ENCODE data around the gene RIN2. TPM values are rescaled to one million over a fixed set of nuclear protein-coding genes. Genes with fewer than 3 reads are reported as not detected.

The RIN2 gene
- total and polyA plus RNA-seq, 9 of the 15 experiments (the other 6 are each of a cell fraction or from before 2014, with no cell fraction given) = 0.09 TPM; not detected in 8

DNA sequence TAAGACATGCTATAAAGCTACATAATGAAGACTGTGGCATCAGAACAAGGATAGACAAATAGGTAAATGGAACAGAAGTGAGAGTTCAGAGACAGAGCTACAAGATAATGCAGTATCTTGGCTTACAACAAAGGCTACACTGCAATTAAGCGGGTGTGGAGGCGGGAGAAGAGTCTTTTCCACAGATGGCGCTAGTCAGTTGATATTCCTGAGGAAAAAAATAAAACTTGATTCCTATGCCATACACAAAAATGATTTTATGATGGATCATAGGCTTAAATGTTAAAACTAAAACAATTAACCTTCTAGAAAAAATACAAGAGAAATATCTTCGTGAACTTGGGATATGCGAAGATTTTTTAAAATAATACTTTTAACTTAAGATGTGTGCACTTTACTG lies 31.0 kb downstream of the RIN2 start:
- Histone ChIP-seq H3K27ac (ENCODE audit: extremely low read depth, low read depth, low read length) (no peak overlapping the region), H3K27me3 (ENCODE audit: control insufficient read depth in 2 of 2, insufficient read depth in 2 of 2, low read length in 2 of 2) (no peaks in the 10 kb centered on the region; a peak in 1 of 5 replicates), H3K9me1 (ENCODE audit: control insufficient read depth, insufficient read depth, low read length) (no peaks in the 10 kb centered on the region), H3K9ac (ENCODE audit: insufficient read depth in 1 of 2, low read depth in 2 of 2, low read length in 2 of 2) (no peak overlapping the region), H3K9me3 (replicated peaks; ENCODE audit: control insufficient read depth, insufficient read depth, low read depth, low read length) (no peaks in the 10 kb centered on the region), H3K4me1 (replicated peaks in 1 of 2; ENCODE audit: control insufficient read depth in 2 of 2, insufficient read depth in 2 of 2, low read length in 2 of 2) (no peaks in the 10 kb centered on the region), H2AFZ (ENCODE audit: low read depth, low read length) (no peak overlapping the region), H3K4me3 (no peak overlapping the region), H4K20me1 (replicated peaks; ENCODE audit: control insufficient read depth, insufficient read depth, low read length) (no peaks in the 10 kb centered on the region), H3K79me2 (ENCODE audit: control insufficient read depth, insufficient read depth, low read length) (no peaks in the 10 kb centered on the region), H3K4me2 (ENCODE audit: insufficient read depth, low read length) (no peak overlapping the region), H3K36me3 (ENCODE audit: control insufficient read depth, insufficient read depth, low read length) (no peaks in the 10 kb centered on the region)
- TF ChIP-seq, protein P1, sequence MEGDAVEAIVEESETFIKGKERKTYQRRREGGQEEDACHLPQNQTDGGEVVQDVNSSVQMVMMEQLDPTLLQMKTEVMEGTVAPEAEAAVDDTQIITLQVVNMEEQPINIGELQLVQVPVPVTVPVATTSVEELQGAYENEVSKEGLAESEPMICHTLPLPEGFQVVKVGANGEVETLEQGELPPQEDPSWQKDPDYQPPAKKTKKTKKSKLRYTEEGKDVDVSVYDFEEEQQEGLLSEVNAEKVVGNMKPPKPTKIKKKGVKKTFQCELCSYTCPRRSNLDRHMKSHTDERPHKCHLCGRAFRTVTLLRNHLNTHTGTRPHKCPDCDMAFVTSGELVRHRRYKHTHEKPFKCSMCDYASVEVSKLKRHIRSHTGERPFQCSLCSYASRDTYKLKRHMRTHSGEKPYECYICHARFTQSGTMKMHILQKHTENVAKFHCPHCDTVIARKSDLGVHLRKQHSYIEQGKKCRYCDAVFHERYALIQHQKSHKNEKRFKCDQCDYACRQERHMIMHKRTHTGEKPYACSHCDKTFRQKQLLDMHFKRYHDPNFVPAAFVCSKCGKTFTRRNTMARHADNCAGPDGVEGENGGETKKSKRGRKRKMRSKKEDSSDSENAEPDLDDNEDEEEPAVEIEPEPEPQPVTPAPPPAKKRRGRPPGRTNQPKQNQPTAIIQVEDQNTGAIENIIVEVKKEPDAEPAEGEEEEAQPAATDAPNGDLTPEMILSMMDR (IDR thresholded peaks at IDR 0.05 in 2 of 3, conservative IDR thresholded peaks at IDR 0.05 in 1 of 3; ENCODE audit: insufficient read depth in 2 of 3, low read depth in 1 of 3, low read length in 3 of 3) = peak in 2 of 3 experiments; percentile 8; a peak in 1 of 6 replicates
- no peak for TF ChIP-seq SRF (CRISPR knock-in tag; IDR thresholded peaks at IDR 0.05)
- peak in 1 of 2 experiments; percentile 14; a peak in 1 of 4 replicates for TF ChIP-seq RAD21 (CRISPR knock-in tag; conservative IDR thresholded peaks at IDR 0.05 in 1 of 2, IDR thresholded peaks at IDR 0.05 in 1 of 2)
- no peak for TF ChIP-seq MYNN (IDR thresholded peaks at IDR 0.05)
- TF ChIP-seq MYNN (CRISPR knock-in tag; IDR thresholded peaks at IDR 0.05) = no peak
- FAIRE-seq = no peak
- ChIA-PET POLR2A (no interaction called here), CTCF (ENCODE audit: low intra/inter-chr PET ratio) (no interaction called here)
- no TSS peak for BruUV-seq (replicated peaks)
- in situ Hi-C loops (cut with MboI) = no loop called here
- ATAC-seq = no peak
- 0% methylated on average over 5 of the region's 5 CpGs for WGBS (ENCODE audit: insufficient coverage, low coverage, missing lambda C conversion rate)
- intact Hi-C loops (cut with micrococcal nuclease) = loop anchor here (10.0 kb wide), 1 partner anchor 94 kb away; no protein-coding TSS in a partner anchor
- peak in 1 of 4 experiments; percentile 1 for DNase-seq (ENCODE audit: extremely low read depth in 1 of 4, low spot score in 3 of 4)
